GM12878 (cell line): Measurements from ENCODE around the gene MCM8. TPM values are rescaled to one million over a fixed set of nuclear protein-coding genes. Genes with fewer than 3 reads are reported as not detected.

Source experiments
- ATAC-seq: fragments of 200-7000 bp; cut with Tn5 transposase; 3 replicates; pipeline ENCODE4 v1.9.1; 2020; ENCODE audit warnings: mild to moderate bottlenecking, moderate library complexity
- BruUV-seq: library from RNA; stranded (reverse); fragments of 400-500 nt; replicated peaks from 2 replicates; lab custom pipeline; 2021; lab: Mats Ljungman, UMichigan
- CTCF ChIA-PET: fragments of 300-600 bp; sonication (Branson Sonifier 250); formaldehyde crosslinking; extraction: SDS; loops from one replicate; lab custom pipeline; 2021; ENCODE audit warnings: inconsistent platforms; lab: Yijun Ruan, JAX
- POLR2A ChIA-PET: fragments of 350-600 bp; formaldehyde crosslinking; extraction: SDS; loops from one replicate; lab custom pipeline; 2021; ENCODE audit warnings: inconsistent platforms; lab: Charles Lee
- RAD21 ChIA-PET: fragments of 300-600 bp; sonication (Branson Sonifier 250); formaldehyde crosslinking; loops from one replicate; lab custom pipeline; 2023; ENCODE audit warnings: antibody characterized with exemption; ENCODE audit not compliant: unreplicated experiment; lab: Charles Lee
- SMC1A ChIA-PET: fragments of 300-600 bp; sonication (Branson Sonifier 250); formaldehyde crosslinking; loops from one replicate; lab custom pipeline; 2023; ENCODE audit not compliant: unreplicated experiment, uncharacterized antibody; lab: Charles Lee
- DNase-seq: peaks from one replicate; pipeline ENCODE4 v3.0.0-alpha.2; 2011; ENCODE audit warnings: low read depth, low spot score
- FAIRE-seq: peaks from 3 replicates; lab custom pipeline; 2011; peaks lifted over from hg19 to GRCh38; lab: Jason Lieb, UNC
- H2AFZ ChIP-seq: 2 replicates; pipeline ENCODE4 v1.6.0; 2011; ENCODE audit warnings: low read depth, low read length, control low read depth; ENCODE audit not compliant: control insufficient read depth
- H3K27ac ChIP-seq: 2 replicates; pipeline ENCODE4 v1.5.1; 2011; ENCODE audit warnings: control low read depth; ENCODE audit not compliant: control insufficient read depth, insufficient read depth
- H3K27me3 ChIP-seq, 2 experiments: replicated peaks in 1 of 2; 2 replicates each; pipeline versions ENCODE4 v1.6.0 to v1.6.1; 2011; ENCODE audit warnings: low read length in 1 of 2; ENCODE audit not compliant: control insufficient read depth in 2 of 2, insufficient read depth in 2 of 2
- H3K36me3 ChIP-seq, 2 experiments: 2 replicates each; pipeline ENCODE4 v1.5.1; 2011; ENCODE audit warnings: low read length in 1 of 2; ENCODE audit not compliant: control insufficient read depth in 2 of 2, insufficient read depth in 2 of 2
- H3K4me1 ChIP-seq: 2 replicates; pipeline ENCODE4 v1.6.1; 2011; ENCODE audit warnings: mild to moderate bottlenecking, low read length, moderate library complexity, mixed read lengths; ENCODE audit not compliant: control insufficient read depth, insufficient read depth
- H3K4me2 ChIP-seq: 2 replicates; pipeline ENCODE4 v1.6.0; 2011; ENCODE audit warnings: control low read depth; ENCODE audit not compliant: control insufficient read depth, insufficient read depth
- H3K4me3 ChIP-seq: fragments of 200-600 bp; sonication (generic); 2 replicates; pipeline ENCODE4 v1.5.1; 2016
- H3K79me2 ChIP-seq: 2 replicates; pipeline ENCODE4 v1.6.0; 2011; ENCODE audit warnings: low read length; ENCODE audit not compliant: control insufficient read depth, insufficient read depth
- H3K9ac ChIP-seq: 2 replicates; pipeline ENCODE4 v1.8.0; 2011; ENCODE audit warnings: low read length, control low read depth, mixed read lengths; ENCODE audit not compliant: control insufficient read depth, insufficient read depth
- H3K9me3 ChIP-seq: replicated peaks from 3 replicates; pipeline ENCODE4 v1.5.1; 2011; ENCODE audit warnings: mild to moderate bottlenecking, low read length; ENCODE audit not compliant: control insufficient read depth, insufficient read depth
- H4K20me1 ChIP-seq: 2 replicates; pipeline ENCODE4 v1.6.0; 2011; ENCODE audit not compliant: control insufficient read depth, insufficient read depth
- CBFB ChIP-seq: IDR thresholded peaks from 2 replicates; pipeline ENCODE4 v1.6.1; 2016; ENCODE audit warnings: antibody characterized with exemption, low read depth
- CBX5 ChIP-seq: sonication (generic); IDR thresholded peaks from 2 replicates; pipeline ENCODE4 v1.6.1; 2016; ENCODE audit warnings: low read depth, moderate library complexity, mild to moderate bottlenecking, inconsistent platforms
- CREB1 ChIP-seq: IDR thresholded peaks from 2 replicates; pipeline ENCODE4 v1.6.1; 2012; ENCODE audit warnings: low read depth, mild to moderate bottlenecking, inconsistent platforms
- EZH2 ChIP-seq: IDR thresholded peaks from 2 replicates; pipeline ENCODE4 v1.6.1; 2012; ENCODE audit warnings: low read depth, mild to moderate bottlenecking, control low read depth, inconsistent platforms, low read length, borderline replicate concordance; ENCODE audit not compliant: control insufficient read depth
- KLF5 ChIP-seq: fragments of 450-650 bp; IDR thresholded peaks from 2 replicates; pipeline ENCODE4 v1.6.1; 2014; ENCODE audit warnings: mild to moderate bottlenecking; ENCODE audit not compliant: partially characterized antibody
- LARP7 ChIP-seq: fragments of 450-650 bp; IDR thresholded peaks from 2 replicates; pipeline ENCODE4 v1.6.1; 2017; ENCODE audit warnings: mild to moderate bottlenecking
- NFYA ChIP-seq: IDR thresholded peaks from 2 replicates; pipeline ENCODE4 v1.6.1; 2011; ENCODE audit warnings: low read depth, mild to moderate bottlenecking, low read length, improper control_type of control experiment, borderline replicate concordance
- POLR2AphosphoS2 ChIP-seq: IDR thresholded peaks from 2 replicates; pipeline ENCODE4 v1.6.1; 2011; ENCODE audit warnings: low read depth, mild to moderate bottlenecking, low read length, improper control_type of control experiment, moderate library complexity
- POLR2AphosphoS5 ChIP-seq: IDR thresholded peaks from 2 replicates; pipeline ENCODE4 v1.6.1; 2011; ENCODE audit warnings: mild to moderate bottlenecking, low read length, inconsistent platforms
- SIX5 ChIP-seq: IDR thresholded peaks from 2 replicates; pipeline ENCODE4 v1.6.1; 2011; ENCODE audit warnings: mild to moderate bottlenecking, low read depth, low read length, moderate library complexity; ENCODE audit not compliant: severe bottlenecking
- TCF3 ChIP-seq: IDR thresholded peaks from 2 replicates; pipeline ENCODE4 v1.6.1; 2012; ENCODE audit warnings: low read depth, mild to moderate bottlenecking, low read length, borderline replicate concordance; ENCODE audit not compliant: insufficient read depth
- WGBS: methylation state at CpG from one replicate; pipeline ENCODE4 v1.1.6; 2016; ENCODE audit warnings: low lambda C conversion rate; ENCODE audit not compliant: insufficient replicate concordance, insufficient coverage; ENCODE audit errors: missing lambda C conversion rate; 5-methylcytosine and 5-hydroxymethylcytosine counted together
- in situ Hi-C: fragments of 300-500 bp; cut with MboI; formaldehyde crosslinking; loops from 9 replicates; pipeline ENCODE4 v1.14.3; 2018; ENCODE audit warnings: mixed read lengths
- intact Hi-C: fragments of 100-400 bp; cut with micrococcal nuclease; formaldehyde crosslinking; loops from one replicate; pipeline ENCODE4 v1.14.2; 2022; ENCODE audit not compliant: unreplicated experiment
- polyA plus RNA-seq, 11 experiments: library from polyadenylated mRNA; depleted of rRNA in 4 of 11; unstranded in 6 of 11; stranded (reverse) in 5 of 11; fragments of >200 nt; fragmentation: Nextera tagmentation in 4 of 11; fragmentation: Illumina TruSeq in 1 of 11; extraction: Ambion mirVana in 4 of 11; extraction: Trizol in 1 of 11; gene quantifications; 1 replicate in 1 of 11; 2 replicates in 10 of 11; pipeline versions ENCODE4 v1.2.1 to v1.2.3, GENCODE V29; 2011 to 2016; ENCODE audit warnings: inconsistent platforms in 2 of 11, missing spikeins in 2 of 11, low read depth in 1 of 11
- total RNA-seq, 4 experiments: library from RNA; depleted of rRNA in 3 of 4; stranded (reverse); fragments of >200 nt in 3 of 4; fragmentation: Illumina TruSeq in 1 of 4; extraction: Trizol in 1 of 4; gene quantifications; 2 replicates each; pipeline versions ENCODE4 v1.2.1 to v1.2.3, GENCODE V29; 2013 to 2021
- TF ChIP-seq, protein P1 (sequence below): IDR thresholded peaks from 2 replicates; pipeline ENCODE4 v1.6.1; 2011; ENCODE audit warnings: mild to moderate bottlenecking, low read depth, low read length, moderate library complexity; ENCODE audit not compliant: insufficient replicate concordance

MCM8 gene
- total and polyA plus RNA-seq, 10 of the 15 experiments (the other 5 are each of a cell fraction or from before 2014, with no cell fraction given) = 3.2 to 28.2 (median 16.0) TPM

DNA sequence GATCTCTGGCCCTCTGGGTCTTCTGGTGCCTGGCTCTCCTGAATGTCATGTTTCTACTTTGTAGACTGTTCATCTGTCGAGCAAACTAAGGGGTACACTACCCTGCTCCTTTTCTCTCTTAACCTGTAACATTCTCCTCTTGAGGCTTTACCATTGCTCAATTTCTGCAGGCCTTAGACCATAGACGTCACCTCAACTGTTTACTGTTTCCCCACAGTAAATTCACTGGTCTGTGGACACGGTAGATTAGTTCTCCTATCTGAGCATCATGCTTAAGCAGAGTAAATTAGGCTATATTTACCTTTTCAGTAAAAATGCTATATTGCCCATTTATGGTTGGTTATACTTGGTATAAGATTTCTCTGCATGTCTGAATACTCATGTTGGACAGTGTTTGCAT lies 40.5 kb downstream of the MCM8 start:
- ChIA-PET CTCF (no interaction called here), POLR2A (no interaction called here), RAD21 (no interaction called here), SMC1A (no interaction called here)
- DNase-seq (no peak), ATAC-seq (no peak), FAIRE-seq (no peak)
- BruUV-seq = no TSS peak
- intact Hi-C loops = no loop called here
- H3K79me2 ChIP-seq = no peaks in the 10 kb centered on the region
- in situ Hi-C loops = no loop called here
- no peak overlapping the region for H3K4me2 ChIP-seq
- H3K27ac ChIP-seq = no peak overlapping the region
- H3K4me1 ChIP-seq = no peaks in the 10 kb centered on the region
- no peaks in the 10 kb centered on the region for H3K27me3 ChIP-seq
- no peak overlapping the region for H3K9ac ChIP-seq
- H4K20me1 ChIP-seq = no peaks in the 10 kb centered on the region
- H3K36me3 ChIP-seq = peaks cover 2 to 27% of the 10 kb centered on the region in 2 experiments; a peak in 3 of 4 replicates
- no peak overlapping the region for H3K4me3 ChIP-seq
- no peaks in the 10 kb centered on the region for H3K9me3 ChIP-seq
- TF ChIP-seq NFYA (no peak), LARP7 (no peak), TCF3 (no peak), CBX5 (no peak), POLR2AphosphoS2 (no peak), KLF5 (no peak), CREB1 (no peak), EZH2 (no peak), SIX5 (no peak), POLR2AphosphoS5 (no peak), CBFB (no peak)
- TF ChIP-seq, protein P1, sequence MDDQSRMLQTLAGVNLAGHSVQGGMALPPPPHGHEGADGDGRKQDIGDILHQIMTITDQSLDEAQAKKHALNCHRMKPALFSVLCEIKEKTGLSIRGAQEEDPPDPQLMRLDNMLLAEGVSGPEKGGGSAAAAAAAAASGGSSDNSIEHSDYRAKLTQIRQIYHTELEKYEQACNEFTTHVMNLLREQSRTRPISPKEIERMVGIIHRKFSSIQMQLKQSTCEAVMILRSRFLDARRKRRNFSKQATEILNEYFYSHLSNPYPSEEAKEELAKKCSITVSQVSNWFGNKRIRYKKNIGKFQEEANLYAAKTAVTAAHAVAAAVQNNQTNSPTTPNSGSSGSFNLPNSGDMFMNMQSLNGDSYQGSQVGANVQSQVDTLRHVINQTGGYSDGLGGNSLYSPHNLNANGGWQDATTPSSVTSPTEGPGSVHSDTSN = no peak
- 95% methylated on average over 3 of the region's 3 CpGs for whole genome bisulfite sequencing
- no peak overlapping the region for H2AFZ ChIP-seq
